Ascending aorta (tissue), 2 donors: ENCODE results near the gene C19orf47. TPM values are rescaled to one million over a fixed set of nuclear protein-coding genes. Genes with fewer than 3 reads are reported as not detected.

Source experiments
- DNase-seq, 2 donors: peaks; one replicate each; pipeline ENCODE4 v3.0.0-alpha.2; 2019; ENCODE audit warnings: low spot score in 2 of 2
- H3K27ac ChIP-seq, 2 donors: fragments of 200-600 bp; sonication (generic); one replicate each; pipeline ENCODE4 v1.5.1; 2016 to 2017; ENCODE audit warnings: mild to moderate bottlenecking in 1 of 2
- H3K27me3 ChIP-seq: fragments of 200-600 bp; sonication (generic); one replicate; pipeline ENCODE4 v1.5.1; 2017
- H3K36me3 ChIP-seq, 2 donors: fragments of 200-600 bp; sonication (generic); one replicate each; pipeline ENCODE4 v1.5.1; 2016
- H3K4me1 ChIP-seq, 2 donors: fragments of 200-600 bp; sonication (generic); one replicate each; pipeline ENCODE4 v1.5.1; 2016 to 2017; ENCODE audit warnings: mild to moderate bottlenecking in 1 of 2
- H3K4me3 ChIP-seq, 2 donors: fragments of 200-600 bp; sonication (generic); one replicate each; pipeline ENCODE4 v1.5.1; 2016 to 2017; ENCODE audit warnings: mild to moderate bottlenecking in 1 of 2
- H3K9me3 ChIP-seq, 2 donors: fragments of 200-600 bp; sonication (generic); one replicate each; pipeline ENCODE4 v1.5.1; 2016
- intact Hi-C: fragments of 100-400 bp; cut with DNase I; formaldehyde crosslinking; loops from one replicate; pipeline ENCODE4 v1.15.1; 2023
- total RNA-seq: library from RNA; depleted of rRNA; stranded (reverse); fragments of >200 nt; gene quantifications from one replicate; pipeline ENCODE4 v1.1.0, GENCODE V29; 2016
- TF ChIP-seq, protein P1 (sequence below), 3 experiments: fragments of 200-600 bp in 2 of 3; fragments of 450-650 bp in 1 of 3; sonication (generic) in 2 of 3; IDR thresholded peaks; one replicate each; pipeline ENCODE4 v1.5.1; 2016 to 2019; ENCODE audit warnings: antibody characterized with exemption in 3 of 3, mild to moderate bottlenecking in 1 of 3, moderate library complexity in 1 of 3

The C19orf47 gene
- total RNA-seq, 1 donor from 2014 or later: 10.4 TPM

DNA sequence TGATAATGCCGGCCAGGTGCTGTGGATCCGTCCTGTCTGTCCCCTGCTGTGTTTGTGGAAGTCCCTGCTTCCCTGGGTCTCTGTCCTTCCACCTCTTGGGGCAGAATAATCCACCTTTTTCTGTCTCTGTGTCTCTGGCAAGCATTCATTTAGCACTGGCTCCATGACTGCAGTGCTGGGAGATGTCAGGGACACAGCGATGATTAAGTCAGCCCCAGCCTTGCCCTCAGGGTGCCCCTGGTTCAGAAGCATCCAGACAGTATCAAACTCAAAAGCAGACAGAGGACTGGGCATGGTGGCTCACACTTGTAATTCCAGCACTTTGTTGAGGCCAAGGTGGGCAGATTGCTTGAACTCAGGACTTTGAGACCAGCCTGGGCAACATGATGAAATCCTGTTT, 40.3 kb upstream of the C19orf47 start:
- Histone ChIP-seq H3K4me1 (no peaks in the 10 kb centered on the region), H3K9me3 (no peaks in the 10 kb centered on the region), H3K36me3 (no peaks in the 10 kb centered on the region), H3K27ac (no peak overlapping the region), H3K4me3 (no peak overlapping the region), H3K27me3 (no peaks in the 10 kb centered on the region)
- intact Hi-C loops: no loop called here
- TF ChIP-seq, protein P1, sequence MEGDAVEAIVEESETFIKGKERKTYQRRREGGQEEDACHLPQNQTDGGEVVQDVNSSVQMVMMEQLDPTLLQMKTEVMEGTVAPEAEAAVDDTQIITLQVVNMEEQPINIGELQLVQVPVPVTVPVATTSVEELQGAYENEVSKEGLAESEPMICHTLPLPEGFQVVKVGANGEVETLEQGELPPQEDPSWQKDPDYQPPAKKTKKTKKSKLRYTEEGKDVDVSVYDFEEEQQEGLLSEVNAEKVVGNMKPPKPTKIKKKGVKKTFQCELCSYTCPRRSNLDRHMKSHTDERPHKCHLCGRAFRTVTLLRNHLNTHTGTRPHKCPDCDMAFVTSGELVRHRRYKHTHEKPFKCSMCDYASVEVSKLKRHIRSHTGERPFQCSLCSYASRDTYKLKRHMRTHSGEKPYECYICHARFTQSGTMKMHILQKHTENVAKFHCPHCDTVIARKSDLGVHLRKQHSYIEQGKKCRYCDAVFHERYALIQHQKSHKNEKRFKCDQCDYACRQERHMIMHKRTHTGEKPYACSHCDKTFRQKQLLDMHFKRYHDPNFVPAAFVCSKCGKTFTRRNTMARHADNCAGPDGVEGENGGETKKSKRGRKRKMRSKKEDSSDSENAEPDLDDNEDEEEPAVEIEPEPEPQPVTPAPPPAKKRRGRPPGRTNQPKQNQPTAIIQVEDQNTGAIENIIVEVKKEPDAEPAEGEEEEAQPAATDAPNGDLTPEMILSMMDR (IDR thresholded peaks at IDR 0.05): no peak
- DNase-seq: no peak

DNA sequence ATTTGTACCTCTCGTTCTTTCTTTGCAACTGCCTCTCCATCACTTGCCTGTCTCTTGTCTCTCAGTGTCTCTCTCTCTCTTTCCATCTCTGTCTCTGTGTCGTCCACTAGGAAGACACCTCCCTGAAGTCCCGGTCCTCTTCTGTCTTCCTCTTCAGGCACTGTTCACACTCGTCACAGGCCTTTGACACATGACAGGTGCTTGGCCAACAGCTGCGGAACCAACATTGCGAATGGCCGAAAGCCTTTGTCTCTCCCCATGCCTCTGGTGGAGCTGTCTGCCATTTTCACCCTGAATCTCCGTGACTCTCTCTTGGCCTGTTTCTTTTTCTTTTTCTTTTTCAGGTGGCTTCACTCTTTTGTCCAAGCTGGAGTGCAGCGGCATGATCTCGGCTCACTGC, 39.0 kb upstream of the C19orf47 start:
- Histone ChIP-seq H3K9me3 (no peaks in the 10 kb centered on the region), H3K27ac (no peak overlapping the region), H3K36me3 (no peaks in the 10 kb centered on the region), H3K4me3 (no peak overlapping the region), H3K27me3 (no peaks in the 10 kb centered on the region), H3K4me1 (no peaks in the 10 kb centered on the region)
- intact Hi-C loops: no loop called here
- TF ChIP-seq, protein P1 (IDR thresholded peaks at IDR 0.05): no peak
- DNase-seq: no peak

DNA sequence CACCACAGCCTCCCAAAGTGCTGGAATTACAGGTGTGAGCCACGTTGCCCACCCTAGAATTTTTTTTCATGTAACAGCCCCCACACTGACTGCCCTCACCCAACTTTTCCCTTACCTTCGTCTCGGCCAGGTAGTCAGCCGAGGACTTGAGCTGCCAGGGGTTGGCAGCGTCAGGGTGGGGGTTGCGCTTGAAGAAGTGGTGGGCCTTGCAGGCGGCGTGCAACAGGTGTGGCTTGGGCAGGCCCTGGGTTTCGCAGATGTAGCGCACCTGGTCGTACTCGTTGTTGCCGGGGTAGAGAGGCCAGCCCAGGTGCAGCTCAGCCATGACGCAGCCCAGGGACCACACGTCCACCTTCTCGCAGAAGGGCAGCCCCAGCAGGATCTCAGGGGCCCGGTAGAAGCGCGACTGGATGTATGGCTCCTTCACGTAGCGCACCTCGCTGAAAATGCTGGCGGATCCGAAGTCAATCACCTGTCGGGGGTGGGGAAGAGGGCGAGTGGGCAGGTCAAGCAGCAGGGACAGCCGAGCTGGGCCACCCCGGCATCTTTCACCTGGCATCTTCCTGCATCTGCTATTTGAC, 35.6 kb upstream of the C19orf47 start:
- Histone ChIP-seq H3K9me3 (no peaks in the 10 kb centered on the region), H3K27ac (no peak overlapping the region), H3K4me3 (no peak overlapping the region), H3K27me3 (no peaks in the 10 kb centered on the region), H3K4me1 (no peaks in the 10 kb centered on the region), H3K36me3 (peaks cover 12 to 13% of the 10 kb centered on the region in 2 donors)
- DNase-seq: no peak
- TF ChIP-seq, protein P1 (IDR thresholded peaks at IDR 0.05): no peak
- intact Hi-C loops: no loop called here

DNA sequence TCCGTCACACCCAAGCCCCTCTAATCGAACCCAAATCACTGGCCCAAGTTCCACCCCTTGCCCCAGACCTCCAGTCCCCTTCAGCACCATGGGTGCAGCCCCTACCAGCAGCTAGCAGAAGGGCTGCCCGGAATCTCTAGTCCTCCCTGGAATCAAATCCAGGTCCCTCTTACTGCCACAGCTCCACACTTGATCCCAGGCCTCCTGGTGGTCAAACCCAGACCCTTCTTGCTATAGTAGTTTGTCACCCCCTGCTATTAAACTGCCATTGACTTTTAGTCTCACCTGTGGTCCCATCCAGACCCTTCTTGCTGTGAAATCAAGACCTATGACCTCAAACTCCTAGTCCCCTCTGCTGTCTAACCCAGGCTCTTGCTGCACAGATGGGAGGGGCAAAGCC, 33.1 kb upstream of the C19orf47 start:
- H3K36me3 ChIP-seq: peaks cover 23 to 33% of the 10 kb centered on the region in 2 donors
- H3K27ac ChIP-seq: no peak overlapping the region
- H3K27me3 ChIP-seq: no peaks in the 10 kb centered on the region
- no peaks in the 10 kb centered on the region for H3K4me1 ChIP-seq
- H3K4me3 ChIP-seq: no peak overlapping the region
- TF ChIP-seq, protein P1 (IDR thresholded peaks at IDR 0.05): no peak
- intact Hi-C loops: no loop called here
- no peak for DNase-seq
- H3K9me3 ChIP-seq: no peaks in the 10 kb centered on the region

DNA sequence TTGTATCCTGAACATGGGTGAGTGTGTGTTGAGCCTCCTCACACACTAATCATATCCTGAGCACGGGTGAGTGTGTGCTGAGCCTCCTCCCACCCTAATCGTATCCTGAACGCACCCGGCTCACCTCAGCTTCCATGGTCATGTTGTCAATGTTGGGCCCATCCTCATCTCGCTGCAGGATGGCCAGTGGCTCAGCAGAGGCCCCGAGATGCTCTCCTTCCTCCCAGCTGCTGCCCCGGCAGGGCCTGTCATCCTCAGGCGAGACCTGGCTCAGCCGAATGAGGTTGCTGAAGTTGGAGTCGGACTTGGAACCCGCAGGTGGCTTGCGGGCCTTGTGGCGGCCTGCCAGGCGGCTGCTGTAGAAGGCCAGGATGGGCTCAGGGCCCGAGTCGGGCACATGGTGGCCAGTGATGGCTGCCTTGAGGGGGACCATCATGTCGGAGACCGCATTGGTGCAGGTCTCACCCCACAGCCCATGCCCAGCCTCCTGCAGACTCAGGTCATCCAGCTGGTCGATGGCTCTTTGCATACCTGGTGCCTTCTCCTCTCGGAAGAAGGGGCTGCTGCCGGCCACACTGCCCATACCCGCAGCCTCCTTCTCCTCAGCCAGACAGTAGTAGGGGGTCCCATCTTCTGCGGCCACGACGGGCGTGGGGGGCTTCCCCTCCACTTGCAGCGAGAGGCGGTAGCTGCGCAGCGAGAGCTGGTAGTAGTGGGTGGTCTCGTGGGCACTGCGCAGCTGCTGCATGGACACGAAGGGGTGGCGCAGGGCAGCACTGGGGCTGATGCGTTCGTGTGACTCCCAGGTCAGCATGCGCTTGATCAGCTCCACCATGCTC, 32.2 kb upstream of the C19orf47 start:
- intact Hi-C loops: no loop called here
- no peak for DNase-seq
- Histone ChIP-seq H3K9me3 (no peaks in the 10 kb centered on the region), H3K27ac (no peak overlapping the region), H3K36me3 (peaks cover 24 to 40% of the 10 kb centered on the region in 2 donors), H3K4me1 (no peaks in the 10 kb centered on the region), H3K4me3 (no peak overlapping the region), H3K27me3 (no peaks in the 10 kb centered on the region)
- TF ChIP-seq, protein P1 (IDR thresholded peaks at IDR 0.05): no peak
